A673 (cell line): ENCODE measurements around the gene RAP2C. TPM values are rescaled to one million over a fixed set of nuclear protein-coding genes. Genes with fewer than 3 reads are reported as not detected.

ENCODE experiments used
- BruUV-seq: library from RNA; stranded (reverse); fragments of 400-500 nt; replicated peaks from 2 replicates; lab custom pipeline; 2021; lab: Mats Ljungman, UMichigan
- CTCF ChIA-PET: fragments of 300-600 bp; sonication (Branson Sonifier 250); formaldehyde crosslinking; loops from one replicate; lab custom pipeline; 2022; ENCODE audit warnings: antibody characterized with exemption; lab: Charles Lee
- POLR2A ChIA-PET: fragments of 300-600 bp; sonication (Branson Sonifier 250); formaldehyde crosslinking; loops from one replicate; lab custom pipeline; 2022; ENCODE audit warnings: antibody characterized with exemption; ENCODE audit not compliant: low non-redundant PET; lab: Charles Lee
- DNase-seq: peaks from one replicate; pipeline ENCODE4 v3.0.0-alpha.2; 2015; ENCODE audit warnings: low spot score
- H3K27ac ChIP-seq: fragments of 200-600 bp; sonication (generic); 2 replicates; pipeline ENCODE4 v1.5.1; 2016; ENCODE audit warnings: mixed run types, low read depth, mild to moderate bottlenecking, mixed read lengths, antibody characterized with exemption, low read length; ENCODE audit not compliant: poor library complexity, severe bottlenecking
- H3K27me3 ChIP-seq: fragments of 200-600 bp; sonication (generic); replicated peaks from 2 replicates; pipeline ENCODE4 v1.6.1; 2017; ENCODE audit warnings: mixed run types, low read depth, mild to moderate bottlenecking, mixed read lengths, antibody characterized with exemption, low read length; ENCODE audit not compliant: insufficient read depth, poor library complexity
- H3K36me3 ChIP-seq: fragments of 200-600 bp; sonication (generic); 2 replicates; pipeline ENCODE4 v1.6.1; 2016; ENCODE audit warnings: mixed run types, mild to moderate bottlenecking, mixed read lengths, antibody characterized with exemption, low read length; ENCODE audit not compliant: insufficient read depth, poor library complexity, severe bottlenecking
- H3K4me1 ChIP-seq: fragments of 200-600 bp; sonication (generic); 2 replicates; pipeline ENCODE4 v1.6.1; 2017; ENCODE audit warnings: mixed run types, mild to moderate bottlenecking, mixed read lengths, antibody characterized with exemption, low read length; ENCODE audit not compliant: insufficient read depth, poor library complexity, severe bottlenecking
- H3K4me3 ChIP-seq: fragments of 200-600 bp; sonication (generic); 2 replicates; pipeline ENCODE4 v1.5.1; 2016; ENCODE audit warnings: low read depth, mixed run types, mild to moderate bottlenecking, mixed read lengths, low read length; ENCODE audit not compliant: poor library complexity, severe bottlenecking
- H3K9me3 ChIP-seq: fragments of 200-600 bp; sonication (generic); 2 replicates; pipeline ENCODE4 v1.6.1; 2016; ENCODE audit warnings: mixed run types, low read depth, mild to moderate bottlenecking, mixed read lengths, antibody characterized with exemption, low read length; ENCODE audit not compliant: poor library complexity, severe bottlenecking
- EZH2 ChIP-seq: fragments of 200-600 bp; sonication (generic); IDR thresholded peaks from 2 replicates; pipeline ENCODE4 v1.6.1; 2017; ENCODE audit warnings: borderline replicate concordance, low read depth, mild to moderate bottlenecking, mixed read lengths, antibody characterized with exemption, low read length; ENCODE audit not compliant: poor library complexity, severe bottlenecking
- intact Hi-C: fragments of 100-400 bp; cut with micrococcal nuclease; formaldehyde crosslinking; loops from one replicate; pipeline ENCODE4 v1.10.0; 2022; ENCODE audit not compliant: unreplicated experiment
- total RNA-seq: library from RNA; stranded (reverse); gene quantifications from 2 replicates; pipeline ENCODE4 v1.2.3, GENCODE V29; 2021
- TF ChIP-seq, protein P1 (sequence below): fragments of 300-800, 200-600 bp; sonication (generic); conservative IDR thresholded peaks from 2 replicates; pipeline ENCODE4 v1.5.1; 2017; ENCODE audit warnings: low read depth, mild to moderate bottlenecking, antibody characterized with exemption, low read length, moderate library complexity, mixed read lengths

The RAP2C gene
- total RNA-seq, 1 experiment from 2014 or later: 21.4 TPM

DNA sequence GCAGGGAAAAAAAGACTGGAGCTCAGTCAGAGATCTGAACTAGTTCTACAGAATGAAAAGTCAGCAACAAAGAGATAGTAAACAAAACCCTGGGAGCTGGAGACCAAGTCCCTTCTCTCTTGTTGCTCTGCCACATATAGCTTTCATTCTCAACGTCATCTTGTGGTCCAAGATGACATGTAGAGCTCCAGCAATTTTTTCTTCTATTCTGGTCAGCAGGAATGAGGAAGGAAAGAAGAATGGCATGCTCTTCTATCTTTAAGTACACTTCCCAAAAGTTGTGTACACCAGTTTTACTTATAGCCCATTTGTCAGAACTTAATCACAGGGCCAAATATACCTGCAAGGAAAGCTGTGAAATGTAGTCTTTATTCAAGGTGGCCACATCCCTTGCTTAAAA lies 45.6 kb downstream of the RAP2C start:
- no TSS peak for BruUV-seq
- no peak for DNase-seq

DNA sequence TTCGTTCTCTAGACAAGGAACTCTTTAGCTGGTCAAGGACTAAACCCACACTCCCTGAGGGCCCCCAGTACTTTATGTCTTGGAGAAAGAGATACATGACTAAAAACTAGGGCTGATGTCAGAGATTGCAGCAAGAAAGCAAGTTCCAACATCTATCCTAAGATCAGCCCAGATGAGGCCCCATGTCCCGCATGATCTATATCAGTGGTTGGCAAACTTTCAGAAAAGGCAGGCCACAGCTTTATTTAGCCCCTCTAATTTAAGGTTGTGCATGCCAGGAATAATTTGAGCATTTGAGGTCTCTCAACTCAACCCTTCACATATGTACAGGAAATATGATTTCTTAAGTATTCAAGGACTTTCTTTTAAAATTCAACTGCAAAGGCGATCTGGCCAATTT lies 47.4 kb downstream of the RAP2C start:
- H3K4me1 ChIP-seq: no peaks in the 10 kb centered on the region
- TF ChIP-seq, protein P1, sequence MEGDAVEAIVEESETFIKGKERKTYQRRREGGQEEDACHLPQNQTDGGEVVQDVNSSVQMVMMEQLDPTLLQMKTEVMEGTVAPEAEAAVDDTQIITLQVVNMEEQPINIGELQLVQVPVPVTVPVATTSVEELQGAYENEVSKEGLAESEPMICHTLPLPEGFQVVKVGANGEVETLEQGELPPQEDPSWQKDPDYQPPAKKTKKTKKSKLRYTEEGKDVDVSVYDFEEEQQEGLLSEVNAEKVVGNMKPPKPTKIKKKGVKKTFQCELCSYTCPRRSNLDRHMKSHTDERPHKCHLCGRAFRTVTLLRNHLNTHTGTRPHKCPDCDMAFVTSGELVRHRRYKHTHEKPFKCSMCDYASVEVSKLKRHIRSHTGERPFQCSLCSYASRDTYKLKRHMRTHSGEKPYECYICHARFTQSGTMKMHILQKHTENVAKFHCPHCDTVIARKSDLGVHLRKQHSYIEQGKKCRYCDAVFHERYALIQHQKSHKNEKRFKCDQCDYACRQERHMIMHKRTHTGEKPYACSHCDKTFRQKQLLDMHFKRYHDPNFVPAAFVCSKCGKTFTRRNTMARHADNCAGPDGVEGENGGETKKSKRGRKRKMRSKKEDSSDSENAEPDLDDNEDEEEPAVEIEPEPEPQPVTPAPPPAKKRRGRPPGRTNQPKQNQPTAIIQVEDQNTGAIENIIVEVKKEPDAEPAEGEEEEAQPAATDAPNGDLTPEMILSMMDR: no peak
- TF ChIP-seq EZH2: no peak
- no peaks in the 10 kb centered on the region for H3K36me3 ChIP-seq
- no TSS peak for BruUV-seq
- no peaks in the 10 kb centered on the region for H3K9me3 ChIP-seq
- DNase-seq: no peak
- CTCF ChIA-PET: no interaction called here
- H3K27me3 ChIP-seq: peaks cover 12% of the 10 kb centered on the region
- H3K4me3 ChIP-seq: no peak overlapping the region
- intact Hi-C loops: no loop called here
- POLR2A ChIA-PET: no interaction called here
- no peak overlapping the region for H3K27ac ChIP-seq

More for the DNA sequence above, 45.6 kb downstream of the RAP2C start:
- POLR2A ChIA-PET: no interaction called here
- intact Hi-C loops: no loop called here
- H3K27ac ChIP-seq: no peak overlapping the region
- no peaks in the 10 kb centered on the region for H3K9me3 ChIP-seq
- CTCF ChIA-PET: no interaction called here
- H3K4me1 ChIP-seq: no peaks in the 10 kb centered on the region
- H3K27me3 ChIP-seq: peaks cover 12% of the 10 kb centered on the region
- no peak for TF ChIP-seq EZH2
- no peaks in the 10 kb centered on the region for H3K36me3 ChIP-seq
- H3K4me3 ChIP-seq: no peak overlapping the region

DNA sequence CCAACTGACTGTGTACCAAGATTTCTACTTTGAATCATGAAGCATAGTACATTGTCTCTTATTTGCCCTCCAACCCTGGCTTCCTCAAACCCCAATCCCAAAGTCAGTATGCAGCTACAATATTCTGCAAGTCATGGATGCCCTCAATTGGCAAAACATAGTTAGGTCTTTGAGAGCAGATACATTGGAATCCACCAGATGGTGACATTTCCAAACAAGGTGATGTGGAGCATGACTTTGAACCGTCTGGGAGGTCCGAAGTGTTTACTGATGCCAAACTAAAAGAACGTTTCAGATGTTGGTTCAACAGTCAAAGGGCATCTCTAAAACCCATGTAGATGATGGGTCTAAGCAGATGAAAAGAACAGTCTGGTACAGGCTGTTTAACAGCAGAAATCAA lies 47.8 kb downstream of the RAP2C start:
- DNase-seq: peak; percentile 6
- H3K36me3 ChIP-seq: no peaks in the 10 kb centered on the region
- peaks cover 12% of the 10 kb centered on the region for H3K27me3 ChIP-seq
- no peak overlapping the region for H3K4me3 ChIP-seq
- no peak overlapping the region for H3K27ac ChIP-seq
- H3K9me3 ChIP-seq: no peaks in the 10 kb centered on the region
- intact Hi-C loops: no loop called here
- no TSS peak for BruUV-seq
- TF ChIP-seq, protein P1: peak; percentile 25; the same call in 1 of the 2 replicates
- TF ChIP-seq EZH2: no peak
- ChIA-PET POLR2A (no interaction called here), CTCF (no interaction called here)
- H3K4me1 ChIP-seq: no peaks in the 10 kb centered on the region

DNA sequence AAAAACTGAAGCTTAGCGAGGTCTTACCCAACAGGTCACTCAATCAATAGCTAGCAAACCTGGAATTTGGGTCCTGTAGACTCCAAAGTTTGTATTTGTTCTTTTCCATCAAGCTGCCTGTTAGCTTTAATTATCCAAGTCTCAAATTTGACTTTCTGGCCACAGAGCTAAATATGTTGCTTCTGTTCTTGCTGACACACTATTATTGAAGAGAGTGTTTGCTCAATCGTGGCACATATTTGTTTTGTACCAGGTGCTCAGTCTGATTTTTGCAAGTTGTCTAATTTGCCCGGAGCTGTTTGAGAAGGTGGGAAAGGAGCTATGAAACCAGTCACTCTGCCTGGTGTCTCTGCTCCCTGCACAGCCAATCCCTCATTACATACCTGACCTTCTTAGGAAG lies 49.7 kb downstream of the RAP2C start:
- POLR2A ChIA-PET: no interaction called here
- H3K4me1 ChIP-seq: no peaks in the 10 kb centered on the region
- DNase-seq: no peak
- H3K27ac ChIP-seq: no peak overlapping the region
- BruUV-seq: no TSS peak
- no peak overlapping the region for H3K4me3 ChIP-seq
- CTCF ChIA-PET: no interaction called here
- H3K36me3 ChIP-seq: no peaks in the 10 kb centered on the region
- TF ChIP-seq EZH2: no peak
- TF ChIP-seq, protein P1: no peak
- peaks cover 12% of the 10 kb centered on the region for H3K27me3 ChIP-seq
- intact Hi-C loops: no loop called here
- no peaks in the 10 kb centered on the region for H3K9me3 ChIP-seq
